Cerebellar nuclear complex (tissue), 1 donor: ENCODE data around the gene NRL.
A peak's percentile ranks its signal among the peaks of the same experiment; 100 is the strongest.
"Not testable (repeated sequence)": the region's sequence is repeated elsewhere in the genome, so short reads cannot be mapped to it uniquely, and the experiment has no call there.

Experiments used
- DNase-seq, 2 experiments: peaks; one replicate each; lab custom pipeline; 2025; lab: John Stamatoyannopoulos, UW

The NRL gene

DNA sequence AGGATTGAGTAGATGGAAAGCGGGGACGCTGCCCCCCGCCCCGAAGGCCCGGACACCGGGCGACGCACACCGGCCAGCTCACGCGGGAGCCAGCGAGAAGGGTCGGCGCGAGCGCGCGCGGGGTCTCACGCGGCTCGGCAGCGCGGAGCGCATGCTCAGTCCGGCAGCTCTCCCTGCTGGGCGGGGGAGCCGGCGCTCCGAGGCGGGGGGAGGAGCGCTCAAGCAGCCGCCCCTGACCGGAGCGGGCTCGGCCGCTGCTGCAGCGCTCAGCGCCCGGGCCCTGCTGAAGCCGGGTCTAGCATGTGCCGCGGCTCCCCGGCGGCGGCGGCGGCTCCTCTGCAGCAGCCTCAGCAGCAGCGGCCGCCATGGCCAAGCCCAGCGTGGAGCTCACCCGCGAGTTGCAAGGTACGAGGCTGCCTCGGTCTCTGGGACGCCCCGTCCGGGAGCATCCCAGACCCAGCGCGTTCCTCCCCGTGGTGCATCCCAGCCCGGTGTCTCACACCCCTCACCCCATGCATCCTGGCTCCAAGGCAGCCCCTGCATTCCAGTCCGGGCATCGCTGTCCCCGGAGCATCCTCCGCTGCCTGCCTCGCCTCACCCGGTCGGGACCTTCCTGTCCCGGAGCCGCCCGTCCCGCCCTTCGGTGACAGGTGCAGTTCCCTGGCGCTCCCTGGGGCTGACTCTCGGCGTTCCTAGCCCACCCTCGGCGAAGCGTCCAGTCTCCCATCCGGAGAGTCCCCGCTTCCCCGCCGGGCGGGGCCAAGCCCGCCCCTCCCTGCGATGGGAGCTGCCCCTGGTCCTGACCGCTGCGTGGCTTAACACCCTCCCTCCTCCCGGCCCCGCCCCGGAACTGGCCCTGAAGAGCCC is 62.7 kb downstream of the NRL start, which contains the start of gene CARMIL3:
Gene CARMIL3, plus strand, starts transcription at position 221 of the 867 bp plus-strand sequence. Its CDS starts 145 bp downstream, at position 366.
- DNase-seq = peak in 1 of 2 experiments; percentile 14

DNA sequence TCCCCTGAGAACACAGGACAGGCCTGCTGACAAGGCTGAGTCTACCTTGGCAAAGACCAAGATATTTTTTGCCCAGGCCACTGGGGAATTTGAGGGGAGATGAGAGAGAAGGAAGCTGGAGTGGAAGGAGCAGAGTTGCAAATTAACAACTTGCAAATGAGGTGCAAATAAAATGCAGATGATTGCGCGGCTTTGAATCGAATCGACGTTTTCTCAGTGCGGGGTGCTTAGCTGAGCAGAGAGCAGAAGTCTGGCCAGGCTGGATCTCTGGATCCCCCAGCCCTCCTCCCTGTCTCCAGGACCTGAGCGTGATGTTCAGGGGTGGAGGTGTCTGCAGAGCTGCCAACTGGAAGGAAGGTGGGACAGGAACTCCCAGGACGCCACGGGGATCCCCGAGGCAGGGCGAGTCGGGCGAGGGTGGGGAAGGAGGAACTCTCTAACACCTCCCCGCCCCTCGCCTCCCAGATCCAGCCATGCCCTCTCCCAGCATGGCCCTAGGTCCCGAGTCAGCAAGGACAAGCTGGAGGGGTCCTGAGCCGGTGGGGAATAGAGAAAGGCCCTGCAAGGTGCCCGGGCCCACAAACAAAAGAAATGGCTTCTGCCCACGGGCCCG is 63.5 kb downstream of the NRL start:
- DNase-seq = no peak

DNA sequence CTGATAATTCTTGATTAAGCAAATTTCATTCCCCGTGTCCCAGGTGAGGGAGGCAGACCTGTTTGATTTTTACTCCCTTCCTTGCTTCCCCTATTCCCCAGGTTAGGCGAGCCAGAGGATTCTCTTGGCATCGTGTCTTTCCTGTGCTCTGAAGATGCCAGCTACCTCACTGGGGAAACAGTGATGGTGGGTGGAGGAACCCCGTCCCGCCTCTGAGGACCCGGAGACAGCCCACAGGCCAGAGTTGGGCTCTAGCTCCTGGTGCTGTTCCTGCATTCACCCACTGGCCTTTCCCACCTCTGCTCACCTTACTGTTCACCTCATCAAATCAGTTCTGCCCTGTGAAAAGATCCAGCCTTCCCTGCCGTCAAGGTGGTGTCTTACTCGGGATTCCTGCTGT is 64.0 kb downstream of the NRL start:
- not testable (repeated sequence) for DNase-seq

DNA sequence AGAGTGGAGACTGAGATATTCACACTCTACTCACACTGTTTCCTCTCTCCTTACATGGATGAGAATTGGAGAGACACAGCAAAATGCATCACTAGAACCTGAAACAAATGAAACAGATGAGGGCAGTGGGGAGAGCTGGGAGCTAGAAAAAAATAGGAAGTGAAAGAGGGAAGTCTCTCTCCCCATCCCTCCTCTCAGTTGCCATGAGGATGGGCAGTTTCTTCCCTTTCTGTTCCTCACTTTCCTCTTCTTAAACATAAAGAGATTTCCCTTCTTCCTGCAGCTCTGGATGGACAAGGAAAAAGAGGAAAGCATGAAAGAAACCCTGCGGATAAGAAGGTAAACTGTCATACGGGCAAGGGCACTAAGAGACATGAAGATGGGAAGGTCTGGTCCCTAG is 65.7 kb downstream of the NRL start:
- DNase-seq = not testable (repeated sequence)

DNA sequence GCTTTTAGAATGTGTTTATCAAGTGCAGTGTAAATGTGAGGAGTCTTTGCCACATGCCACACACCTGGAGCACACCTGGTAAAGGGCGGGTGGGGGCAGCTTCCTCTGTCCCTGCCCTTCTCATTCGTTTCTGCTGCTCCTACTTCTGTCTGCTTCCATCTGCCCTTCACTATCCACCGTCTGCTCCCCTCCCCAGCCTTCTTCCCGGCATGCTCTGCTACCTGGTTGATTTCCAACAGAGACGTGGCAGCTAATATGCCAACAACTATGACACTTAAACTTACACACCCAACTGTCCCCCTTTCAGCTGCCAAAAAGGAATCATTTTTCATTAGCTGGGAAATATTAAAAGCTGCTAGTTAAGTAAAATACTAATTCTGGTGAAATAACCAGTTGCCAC is 72.0 kb downstream of the NRL start:
- no peak for DNase-seq

DNA sequence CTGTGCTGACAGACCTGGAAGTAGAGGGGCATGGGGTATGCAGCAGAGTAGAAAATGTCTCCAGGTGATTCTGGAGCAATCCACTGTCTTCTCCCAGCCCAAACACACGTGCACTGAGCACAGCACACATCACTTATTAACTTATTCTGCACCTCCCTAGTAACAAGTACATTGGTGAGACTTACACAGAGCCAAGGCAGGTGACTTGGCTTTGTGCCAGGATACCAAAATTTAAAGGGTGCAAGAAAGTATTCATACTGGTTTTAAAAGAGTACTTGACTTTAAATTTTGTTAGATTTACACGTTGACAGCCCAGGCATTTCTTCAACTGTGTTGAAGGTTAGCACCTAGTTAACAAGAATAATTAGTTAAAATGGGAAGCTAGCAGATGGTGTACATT is 74.1 kb downstream of the NRL start:
- no peak for DNase-seq

DNA sequence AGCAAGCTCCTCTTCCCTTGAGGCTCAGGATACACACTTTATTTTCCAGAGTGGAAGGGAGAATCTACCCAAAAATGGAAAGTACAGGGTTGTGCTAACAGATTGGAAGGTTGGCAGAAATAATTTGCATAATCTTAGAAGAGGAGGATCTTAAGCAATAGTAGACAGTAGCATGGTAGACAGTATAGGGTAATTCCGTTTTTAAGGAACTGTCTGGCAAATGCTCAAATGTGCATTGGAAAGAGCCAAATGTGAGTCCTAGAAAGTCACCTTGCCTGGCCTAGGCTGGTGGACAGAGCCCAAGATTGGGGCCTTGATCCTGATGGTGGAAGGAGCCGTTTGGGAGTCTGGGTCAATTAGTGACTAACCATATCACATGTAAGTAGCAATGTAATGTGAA is 76.1 kb downstream of the NRL start:
- DNase-seq = no peak

DNA sequence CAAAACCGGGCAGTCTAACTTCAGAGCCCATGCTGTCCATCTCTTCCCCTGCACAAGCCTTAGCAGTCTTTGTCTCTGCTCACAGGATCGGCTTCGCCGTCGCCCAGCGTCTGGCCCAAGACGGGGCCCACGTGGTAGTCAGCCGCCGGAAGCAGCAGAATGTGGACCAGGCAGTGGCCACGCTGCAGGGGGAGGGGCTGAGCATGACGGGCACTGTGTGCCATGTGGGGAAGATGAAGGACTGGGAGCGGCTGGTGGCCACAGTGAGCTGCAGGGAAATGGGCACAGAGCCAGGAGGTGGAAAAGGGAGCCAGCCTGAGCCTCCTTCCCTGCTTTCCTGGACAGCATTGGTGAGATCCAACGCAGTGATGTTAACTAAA is 77.1 kb downstream of the NRL start:
- no peak for DNase-seq

DNA sequence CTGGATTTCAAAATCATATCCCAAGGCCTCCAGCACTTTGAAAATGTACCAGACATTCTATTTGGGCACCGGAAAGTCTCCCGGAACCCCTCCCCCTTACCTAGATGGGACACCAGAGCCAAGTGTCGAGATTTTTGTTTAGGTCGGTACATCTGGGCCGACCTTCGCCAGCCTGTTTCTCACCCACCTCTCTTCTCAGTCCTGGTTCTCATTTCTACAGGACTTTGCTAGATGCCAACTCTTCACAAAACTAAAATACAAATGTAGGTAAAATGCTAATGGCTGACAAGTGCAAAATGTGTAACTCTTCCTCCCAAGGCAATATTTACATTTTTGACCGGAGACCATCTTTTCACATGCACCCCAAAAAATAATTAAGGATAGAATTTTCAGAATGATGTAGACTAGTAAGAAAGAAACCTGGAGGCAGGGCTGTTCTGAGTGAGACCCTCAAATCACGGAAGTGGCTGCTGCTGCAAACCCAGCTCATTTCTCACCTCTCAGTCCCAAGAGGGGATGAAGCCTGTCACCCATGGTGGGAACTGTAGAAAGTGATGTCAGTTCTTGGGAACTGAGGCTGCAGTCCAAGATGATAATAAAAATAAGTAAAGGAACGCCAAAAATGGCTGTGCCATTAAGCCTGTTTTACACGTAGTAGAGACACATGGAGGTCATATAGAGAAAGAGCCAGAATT is 77.6 kb downstream of the NRL start:
- not testable (repeated sequence) for DNase-seq

DNA sequence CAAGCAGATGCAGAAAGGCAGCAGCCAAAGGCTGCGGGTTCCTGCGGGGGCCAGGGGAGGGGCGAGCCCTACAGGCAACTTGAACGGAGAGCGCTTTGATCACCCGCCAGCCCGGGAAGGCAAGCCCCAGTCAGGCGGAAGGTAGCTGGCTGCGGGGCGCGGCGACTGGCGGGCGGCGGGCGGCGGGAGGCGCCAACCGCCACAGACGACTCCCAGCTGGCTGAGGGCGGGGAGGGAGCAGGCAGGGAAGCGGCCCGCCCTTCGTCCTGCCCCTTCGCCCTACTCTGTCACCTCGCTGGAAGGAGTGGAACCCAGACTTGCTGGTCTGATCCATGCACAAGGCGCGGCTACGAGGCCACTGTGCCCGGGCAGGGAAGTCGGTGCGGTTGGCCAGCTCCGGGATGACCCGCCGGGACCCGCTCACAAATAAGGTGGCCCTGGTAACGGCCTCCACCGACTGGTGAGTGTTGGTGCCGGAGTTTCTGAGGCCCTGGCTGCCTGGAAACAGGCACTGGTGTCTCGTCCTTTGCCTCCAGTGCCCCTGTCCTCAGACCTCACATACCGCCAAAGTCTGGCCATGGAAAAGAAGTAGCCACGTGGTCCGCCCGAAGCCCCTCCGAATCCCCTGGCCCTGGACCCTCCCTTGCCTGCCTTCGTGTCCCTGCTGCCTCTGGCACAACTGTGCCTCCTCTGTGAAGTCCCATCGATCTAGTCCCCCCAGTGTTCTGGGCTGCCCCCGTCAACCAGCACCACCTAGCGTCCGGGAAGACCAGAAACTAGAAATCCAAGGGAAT is 78.4 kb downstream of the NRL start:
- no peak for DNase-seq

DNA sequence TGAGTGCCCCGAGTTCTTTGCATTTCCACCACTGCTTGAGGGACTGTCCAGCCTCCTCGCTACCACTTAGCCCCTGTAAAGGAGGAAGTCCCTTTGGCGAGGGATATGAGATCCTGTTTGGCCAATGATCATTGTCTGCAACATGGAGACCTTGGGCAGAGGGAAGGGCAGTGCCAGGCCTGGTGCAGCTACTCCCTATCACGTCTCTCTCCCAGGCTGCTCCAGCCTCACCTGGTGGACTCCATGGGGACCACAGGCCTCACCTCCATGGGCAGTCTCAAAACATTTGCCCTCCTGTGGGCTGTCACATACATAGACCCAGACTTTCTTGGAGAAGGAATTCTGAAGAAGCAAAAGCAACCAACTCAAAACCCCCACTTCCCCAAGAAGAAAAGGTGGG is 79.0 kb downstream of the NRL start:
- not testable (repeated sequence) for DNase-seq

DNA sequence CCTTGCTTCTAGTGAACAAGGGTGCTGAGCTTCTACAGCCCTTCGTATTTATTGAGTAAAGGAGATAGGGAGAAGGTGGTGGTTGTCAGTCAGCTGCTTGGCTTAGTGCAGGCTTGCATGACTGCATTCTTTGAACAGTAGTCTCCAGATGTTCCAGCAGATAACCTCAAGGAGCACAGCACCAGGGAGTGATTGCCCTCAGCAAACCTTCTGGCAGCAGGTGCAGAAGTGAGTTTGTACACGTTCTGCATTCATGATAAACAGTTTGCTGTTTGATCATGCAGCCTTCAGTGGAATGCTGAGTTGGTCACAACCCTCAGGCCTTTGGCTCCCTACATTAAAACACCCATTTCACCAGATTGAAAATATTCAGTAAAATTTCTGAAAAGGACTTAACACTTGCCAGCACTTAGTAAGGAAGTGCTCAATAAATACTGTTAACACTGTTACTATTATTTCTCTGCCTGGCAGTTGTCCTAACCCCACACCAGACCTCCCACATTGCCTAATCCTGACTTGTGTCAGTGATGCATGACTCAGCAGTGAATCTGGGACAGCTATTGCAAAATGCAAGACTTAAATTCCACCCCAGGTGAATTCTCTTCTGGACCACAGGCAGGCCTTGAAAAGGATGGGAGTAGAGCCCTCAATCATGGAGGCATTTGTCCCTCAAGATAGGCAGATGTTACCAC is 81.9 kb downstream of the NRL start:
- no peak for DNase-seq

DNA sequence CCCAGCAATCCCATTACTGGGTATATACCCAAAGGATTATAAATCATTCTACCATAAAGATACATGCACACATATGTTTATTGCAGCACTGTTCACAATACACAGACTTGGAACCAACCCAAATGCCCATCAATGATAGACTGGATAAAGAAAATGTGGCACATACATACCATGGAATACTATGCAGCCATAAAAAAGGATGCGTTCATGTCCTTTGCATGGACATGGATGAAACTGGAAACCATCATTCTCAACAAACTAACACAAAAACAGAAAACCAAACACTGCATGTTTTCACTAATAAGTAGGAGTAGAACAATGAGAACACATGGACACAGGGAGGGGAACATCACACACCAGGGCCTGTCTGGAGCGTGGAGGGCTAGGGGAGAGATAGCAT is 83.4 kb downstream of the NRL start:
- not testable (repeated sequence) for DNase-seq

DNA sequence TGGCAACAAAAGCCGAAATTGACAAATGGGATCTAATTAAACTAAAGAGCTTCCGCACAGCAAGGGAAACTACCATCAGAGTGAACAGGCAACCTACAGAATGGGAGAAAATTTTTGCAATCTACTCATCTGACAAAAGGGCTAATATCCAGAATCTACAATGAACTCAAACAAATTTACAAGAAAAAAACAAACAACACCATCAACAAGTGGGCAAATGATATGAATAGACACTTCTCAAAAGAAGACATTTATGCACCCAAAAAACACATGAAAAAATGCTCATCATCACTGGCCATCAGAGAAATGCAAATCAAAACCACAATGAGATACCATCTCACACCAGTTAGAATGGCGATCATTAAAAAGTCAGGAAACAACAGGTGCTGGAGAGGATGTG is 85.1 kb downstream of the NRL start:
- DNase-seq = not testable (repeated sequence)
